ENCODE data around the gene SEPSECS. TPM values are rescaled to one million over a fixed set of nuclear protein-coding genes. Genes with fewer than 3 reads are reported as not detected.

Gene SEPSECS
- total and polyA plus RNA-seq, 2 of the 8 experiments (the other 6 are each of a cell fraction or from before 2014, with no cell fraction given), result 1.9 to 4.1 TPM

GRCh38 chr4:25100710-25101109, 59.5 kb downstream of the SEPSECS start (continued):
- TF ChIP-seq, protein P1, sequence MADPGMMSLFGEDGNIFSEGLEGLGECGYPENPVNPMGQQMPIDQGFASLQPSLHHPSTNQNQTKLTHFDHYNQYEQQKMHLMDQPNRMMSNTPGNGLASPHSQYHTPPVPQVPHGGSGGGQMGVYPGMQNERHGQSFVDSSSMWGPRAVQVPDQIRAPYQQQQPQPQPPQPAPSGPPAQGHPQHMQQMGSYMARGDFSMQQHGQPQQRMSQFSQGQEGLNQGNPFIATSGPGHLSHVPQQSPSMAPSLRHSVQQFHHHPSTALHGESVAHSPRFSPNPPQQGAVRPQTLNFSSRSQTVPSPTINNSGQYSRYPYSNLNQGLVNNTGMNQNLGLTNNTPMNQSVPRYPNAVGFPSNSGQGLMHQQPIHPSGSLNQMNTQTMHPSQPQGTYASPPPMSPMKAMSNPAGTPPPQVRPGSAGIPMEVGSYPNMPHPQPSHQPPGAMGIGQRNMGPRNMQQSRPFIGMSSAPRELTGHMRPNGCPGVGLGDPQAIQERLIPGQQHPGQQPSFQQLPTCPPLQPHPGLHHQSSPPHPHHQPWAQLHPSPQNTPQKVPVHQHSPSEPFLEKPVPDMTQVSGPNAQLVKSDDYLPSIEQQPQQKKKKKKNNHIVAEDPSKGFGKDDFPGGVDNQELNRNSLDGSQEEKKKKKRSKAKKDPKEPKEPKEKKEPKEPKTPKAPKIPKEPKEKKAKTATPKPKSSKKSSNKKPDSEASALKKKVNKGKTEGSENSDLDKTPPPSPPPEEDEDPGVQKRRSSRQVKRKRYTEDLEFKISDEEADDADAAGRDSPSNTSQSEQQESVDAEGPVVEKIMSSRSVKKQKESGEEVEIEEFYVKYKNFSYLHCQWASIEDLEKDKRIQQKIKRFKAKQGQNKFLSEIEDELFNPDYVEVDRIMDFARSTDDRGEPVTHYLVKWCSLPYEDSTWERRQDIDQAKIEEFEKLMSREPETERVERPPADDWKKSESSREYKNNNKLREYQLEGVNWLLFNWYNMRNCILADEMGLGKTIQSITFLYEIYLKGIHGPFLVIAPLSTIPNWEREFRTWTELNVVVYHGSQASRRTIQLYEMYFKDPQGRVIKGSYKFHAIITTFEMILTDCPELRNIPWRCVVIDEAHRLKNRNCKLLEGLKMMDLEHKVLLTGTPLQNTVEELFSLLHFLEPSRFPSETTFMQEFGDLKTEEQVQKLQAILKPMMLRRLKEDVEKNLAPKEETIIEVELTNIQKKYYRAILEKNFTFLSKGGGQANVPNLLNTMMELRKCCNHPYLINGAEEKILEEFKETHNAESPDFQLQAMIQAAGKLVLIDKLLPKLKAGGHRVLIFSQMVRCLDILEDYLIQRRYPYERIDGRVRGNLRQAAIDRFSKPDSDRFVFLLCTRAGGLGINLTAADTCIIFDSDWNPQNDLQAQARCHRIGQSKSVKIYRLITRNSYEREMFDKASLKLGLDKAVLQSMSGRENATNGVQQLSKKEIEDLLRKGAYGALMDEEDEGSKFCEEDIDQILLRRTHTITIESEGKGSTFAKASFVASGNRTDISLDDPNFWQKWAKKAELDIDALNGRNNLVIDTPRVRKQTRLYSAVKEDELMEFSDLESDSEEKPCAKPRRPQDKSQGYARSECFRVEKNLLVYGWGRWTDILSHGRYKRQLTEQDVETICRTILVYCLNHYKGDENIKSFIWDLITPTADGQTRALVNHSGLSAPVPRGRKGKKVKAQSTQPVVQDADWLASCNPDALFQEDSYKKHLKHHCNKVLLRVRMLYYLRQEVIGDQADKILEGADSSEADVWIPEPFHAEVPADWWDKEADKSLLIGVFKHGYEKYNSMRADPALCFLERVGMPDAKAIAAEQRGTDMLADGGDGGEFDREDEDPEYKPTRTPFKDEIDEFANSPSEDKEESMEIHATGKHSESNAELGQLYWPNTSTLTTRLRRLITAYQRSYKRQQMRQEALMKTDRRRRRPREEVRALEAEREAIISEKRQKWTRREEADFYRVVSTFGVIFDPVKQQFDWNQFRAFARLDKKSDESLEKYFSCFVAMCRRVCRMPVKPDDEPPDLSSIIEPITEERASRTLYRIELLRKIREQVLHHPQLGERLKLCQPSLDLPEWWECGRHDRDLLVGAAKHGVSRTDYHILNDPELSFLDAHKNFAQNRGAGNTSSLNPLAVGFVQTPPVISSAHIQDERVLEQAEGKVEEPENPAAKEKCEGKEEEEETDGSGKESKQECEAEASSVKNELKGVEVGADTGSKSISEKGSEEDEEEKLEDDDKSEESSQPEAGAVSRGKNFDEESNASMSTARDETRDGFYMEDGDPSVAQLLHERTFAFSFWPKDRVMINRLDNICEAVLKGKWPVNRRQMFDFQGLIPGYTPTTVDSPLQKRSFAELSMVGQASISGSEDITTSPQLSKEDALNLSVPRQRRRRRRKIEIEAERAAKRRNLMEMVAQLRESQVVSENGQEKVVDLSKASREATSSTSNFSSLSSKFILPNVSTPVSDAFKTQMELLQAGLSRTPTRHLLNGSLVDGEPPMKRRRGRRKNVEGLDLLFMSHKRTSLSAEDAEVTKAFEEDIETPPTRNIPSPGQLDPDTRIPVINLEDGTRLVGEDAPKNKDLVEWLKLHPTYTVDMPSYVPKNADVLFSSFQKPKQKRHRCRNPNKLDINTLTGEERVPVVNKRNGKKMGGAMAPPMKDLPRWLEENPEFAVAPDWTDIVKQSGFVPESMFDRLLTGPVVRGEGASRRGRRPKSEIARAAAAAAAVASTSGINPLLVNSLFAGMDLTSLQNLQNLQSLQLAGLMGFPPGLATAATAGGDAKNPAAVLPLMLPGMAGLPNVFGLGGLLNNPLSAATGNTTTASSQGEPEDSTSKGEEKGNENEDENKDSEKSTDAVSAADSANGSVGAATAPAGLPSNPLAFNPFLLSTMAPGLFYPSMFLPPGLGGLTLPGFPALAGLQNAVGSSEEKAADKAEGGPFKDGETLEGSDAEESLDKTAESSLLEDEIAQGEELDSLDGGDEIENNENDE (IDR thresholded peaks at IDR 0.05; ENCODE audit: insufficient replicate concordance, low read length), result no peak
- TF ChIP-seq, protein P2, sequence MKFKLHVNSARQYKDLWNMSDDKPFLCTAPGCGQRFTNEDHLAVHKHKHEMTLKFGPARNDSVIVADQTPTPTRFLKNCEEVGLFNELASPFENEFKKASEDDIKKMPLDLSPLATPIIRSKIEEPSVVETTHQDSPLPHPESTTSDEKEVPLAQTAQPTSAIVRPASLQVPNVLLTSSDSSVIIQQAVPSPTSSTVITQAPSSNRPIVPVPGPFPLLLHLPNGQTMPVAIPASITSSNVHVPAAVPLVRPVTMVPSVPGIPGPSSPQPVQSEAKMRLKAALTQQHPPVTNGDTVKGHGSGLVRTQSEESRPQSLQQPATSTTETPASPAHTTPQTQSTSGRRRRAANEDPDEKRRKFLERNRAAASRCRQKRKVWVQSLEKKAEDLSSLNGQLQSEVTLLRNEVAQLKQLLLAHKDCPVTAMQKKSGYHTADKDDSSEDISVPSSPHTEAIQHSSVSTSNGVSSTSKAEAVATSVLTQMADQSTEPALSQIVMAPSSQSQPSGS (IDR thresholded peaks at IDR 0.05; ENCODE audit: low read length), result no peak

Measured in H1 (cell line).